ENCODE results near the gene OGFOD2. TPM values are rescaled to one million over a fixed set of nuclear protein-coding genes. Genes with fewer than 3 reads are reported as not detected.

Gene OGFOD2
- 21.6 and 22.7 TPM in 2 replicates for total RNA-seq (2022)
- percentile 52 among the genes with signal in this experiment for Bru-seq, nascent RNA
- BruChase-seq, experiment 1, labeled RNA remaining after a 2-hour chase: percentile 59 among the genes with signal in this experiment
- BruChase-seq, experiment 2, labeled RNA remaining after a 6-hour chase: percentile 65 among the genes with signal in this experiment
- long read RNA-seq, transcript OGFOD2-201 (7 exons, 1,780 nt): major isoform, 16 of 51 reads
- long read RNA-seq, partial matches to known transcripts: 7 of 51 reads
- long read RNA-seq, other reads (novel, unspliced or antisense): 23 of 51 reads

DNA sequence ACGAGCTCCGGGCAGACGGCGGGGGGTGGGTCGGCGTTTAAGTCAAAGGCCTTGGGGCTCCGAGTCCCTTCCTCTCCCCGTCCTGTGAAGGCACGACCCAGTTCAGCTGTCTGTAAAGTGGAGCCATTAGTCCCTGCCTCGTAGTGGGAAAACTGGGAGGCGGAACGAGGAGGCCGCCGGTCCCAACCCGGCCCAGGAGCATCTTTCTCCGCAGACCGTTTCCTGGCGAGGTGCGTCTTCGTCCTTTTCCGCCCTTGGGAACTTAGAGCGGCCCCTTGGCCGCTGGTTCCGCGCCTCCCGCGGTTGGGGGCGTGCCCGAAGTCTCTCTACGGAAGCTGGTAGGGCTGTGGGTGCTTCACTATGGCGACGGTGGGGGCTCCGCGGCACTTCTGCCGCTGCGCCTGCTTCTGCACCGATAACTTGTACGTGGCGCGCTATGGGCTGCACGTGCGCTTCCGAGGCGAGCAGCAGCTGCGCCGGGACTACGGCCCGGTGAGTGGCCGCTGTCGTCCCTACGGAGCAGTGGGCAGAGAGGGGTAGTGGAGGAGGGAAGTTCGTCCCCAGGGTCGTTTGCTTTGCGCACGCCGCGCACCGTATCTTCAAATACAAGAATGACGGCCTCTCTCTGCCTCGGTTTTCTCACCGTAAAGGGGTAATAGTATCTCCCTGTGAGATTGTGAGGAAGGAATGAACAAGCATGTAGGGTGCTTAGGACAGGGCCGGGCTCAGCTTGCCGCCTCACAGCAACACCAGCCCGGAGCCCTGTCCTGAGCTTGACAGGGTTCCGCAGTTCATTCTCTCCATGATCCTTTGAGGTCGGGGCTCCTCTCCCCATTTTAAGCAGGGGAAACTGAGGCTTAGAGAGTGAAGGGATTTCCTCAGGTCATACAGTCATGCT lies at the start of gene OGFOD2:
Gene OGFOD2, plus strand, starts transcription at position 353 of the 898 bp plus-strand sequence. Its CDS starts 8 bp downstream, at position 361.
- DNase-seq: peak; percentile 90 to 92

DNA sequence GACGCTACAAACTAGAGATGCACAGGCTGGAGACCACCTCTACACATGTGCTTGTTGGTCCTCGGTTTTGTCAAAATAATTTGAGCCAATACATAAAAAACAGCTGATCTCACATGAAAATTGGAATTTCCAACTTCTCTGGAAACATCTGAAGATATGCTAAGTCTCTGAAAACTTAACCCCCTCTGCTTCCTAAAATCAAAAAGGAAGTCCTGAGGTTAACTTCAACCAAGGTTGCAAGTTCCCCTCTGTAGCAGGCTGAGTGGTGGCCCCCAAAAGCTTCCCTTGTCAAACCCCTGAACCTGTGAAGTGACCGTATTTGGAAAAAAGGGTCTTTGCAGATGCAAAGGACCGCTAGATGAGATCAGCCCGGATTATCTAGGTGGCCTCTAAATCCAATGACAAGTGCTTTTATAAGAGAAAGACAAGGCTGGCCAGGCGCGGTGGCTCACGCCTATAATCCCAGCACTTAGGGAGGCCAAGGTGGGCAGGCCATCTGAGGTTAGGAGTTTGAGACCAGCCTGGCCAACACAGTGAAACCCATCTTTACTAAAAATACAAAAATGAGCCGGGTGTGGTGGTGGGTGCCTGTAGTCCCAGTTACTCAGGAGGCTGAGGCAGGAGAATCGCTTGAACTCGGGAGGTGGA lies 47.2 kb upstream of the OGFOD2 start:
- ChIA-PET CTCF (no interaction called here), POLR2A (no interaction called here)
- H3K4me1 Mint-ChIP-seq (ENCODE audit: low read depth, unreplicated experiment): no peaks in the 10 kb centered on the region

More for the DNA sequence above, at the start of gene OGFOD2:
- Mint-ChIP-seq H3K36me3 (ENCODE audit: insufficient read depth, unreplicated experiment) (peaks cover 30% of the 10 kb centered on the region), H3K9me3 (ENCODE audit: unreplicated experiment) (no peaks in the 10 kb centered on the region), H3K27me3 (ENCODE audit: insufficient read depth, unreplicated experiment) (no peaks in the 10 kb centered on the region), H3K4me3 (ENCODE audit: unreplicated experiment) (peak within 1 kb of the TSS; percentile 94), H3K27ac (ENCODE audit: unreplicated experiment) (peak within 1 kb of the TSS; percentile 99), H3K4me1 (ENCODE audit: low read depth, unreplicated experiment) (no peaks in the 10 kb centered on the region)
- intact Hi-C loops (cut with micrococcal nuclease; ENCODE audit: unreplicated experiment): loop anchor here (1.0 kb wide), 2 partner anchors 9 to 258 kb away; partner anchors contain the start of genes ABCB9, MPHOSPH9 and MTRFR
- ChIA-PET POLR2A (interaction anchor here (0.5 to 1.9 kb wide), 7 partner anchors 9 to 636 kb away, joined by 3 to 9 read pairs (median 4); partner anchors contain the start of genes ABCB9, MPHOSPH9 and MTRFR), CTCF (interaction anchor here (1.3 to 1.5 kb wide), 2 partner anchors 9 to 181 kb away, joined by 4 read pairs; partner anchors contain the start of gene ABCB9)
- Histone ChIP-seq H3K9me3 (no peaks in the 10 kb centered on the region), H3K4me3 (ENCODE audit: low read depth, low read length) (peak within 1 kb of the TSS; percentile 74), H3K4me1 (peaks cover 5% of the 10 kb centered on the region; the same call in 1 of the 2 replicates), H3K36me3 (ENCODE audit: control insufficient read depth, insufficient read depth, low read length) (no peaks in the 10 kb centered on the region), H3K27me3 (replicated peaks; ENCODE audit: control insufficient read depth, insufficient read depth, low read length) (no peaks in the 10 kb centered on the region)
- TSS peak; percentile 50 for BruUV-seq (replicated peaks)
- TF ChIP-seq, protein P1, sequence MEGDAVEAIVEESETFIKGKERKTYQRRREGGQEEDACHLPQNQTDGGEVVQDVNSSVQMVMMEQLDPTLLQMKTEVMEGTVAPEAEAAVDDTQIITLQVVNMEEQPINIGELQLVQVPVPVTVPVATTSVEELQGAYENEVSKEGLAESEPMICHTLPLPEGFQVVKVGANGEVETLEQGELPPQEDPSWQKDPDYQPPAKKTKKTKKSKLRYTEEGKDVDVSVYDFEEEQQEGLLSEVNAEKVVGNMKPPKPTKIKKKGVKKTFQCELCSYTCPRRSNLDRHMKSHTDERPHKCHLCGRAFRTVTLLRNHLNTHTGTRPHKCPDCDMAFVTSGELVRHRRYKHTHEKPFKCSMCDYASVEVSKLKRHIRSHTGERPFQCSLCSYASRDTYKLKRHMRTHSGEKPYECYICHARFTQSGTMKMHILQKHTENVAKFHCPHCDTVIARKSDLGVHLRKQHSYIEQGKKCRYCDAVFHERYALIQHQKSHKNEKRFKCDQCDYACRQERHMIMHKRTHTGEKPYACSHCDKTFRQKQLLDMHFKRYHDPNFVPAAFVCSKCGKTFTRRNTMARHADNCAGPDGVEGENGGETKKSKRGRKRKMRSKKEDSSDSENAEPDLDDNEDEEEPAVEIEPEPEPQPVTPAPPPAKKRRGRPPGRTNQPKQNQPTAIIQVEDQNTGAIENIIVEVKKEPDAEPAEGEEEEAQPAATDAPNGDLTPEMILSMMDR (IDR thresholded peaks at IDR 0.05; ENCODE audit: insufficient read depth in 1 of 2, low read depth in 1 of 2, low read length in 1 of 2, severe bottlenecking in 1 of 2, unreplicated experiment in 1 of 2): no peak

More for the DNA sequence above, 47.2 kb upstream of the OGFOD2 start:
- Mint-ChIP-seq H3K9me3 (ENCODE audit: unreplicated experiment) (no peaks in the 10 kb centered on the region), H3K27me3 (ENCODE audit: insufficient read depth, unreplicated experiment) (no peaks in the 10 kb centered on the region), H3K36me3 (ENCODE audit: insufficient read depth, unreplicated experiment) (no peaks in the 10 kb centered on the region), H3K27ac (ENCODE audit: unreplicated experiment) (no peak overlapping the region), H3K4me3 (ENCODE audit: unreplicated experiment) (no peak overlapping the region)
- Histone ChIP-seq H3K36me3 (ENCODE audit: control insufficient read depth, insufficient read depth, low read length) (no peaks in the 10 kb centered on the region; the same call in 1 of the 2 replicates), H3K9me3 (no peaks in the 10 kb centered on the region), H3K4me1 (no peaks in the 10 kb centered on the region), H3K4me3 (ENCODE audit: low read depth, low read length) (no peak overlapping the region), H3K27me3 (replicated peaks; ENCODE audit: control insufficient read depth, insufficient read depth, low read length) (no peaks in the 10 kb centered on the region)
- BruUV-seq (replicated peaks): no TSS peak
- intact Hi-C loops (cut with micrococcal nuclease; ENCODE audit: unreplicated experiment): no loop called here
- TF ChIP-seq, protein P1 (IDR thresholded peaks at IDR 0.05; ENCODE audit: insufficient read depth in 1 of 2, low read depth in 1 of 2, low read length in 1 of 2, severe bottlenecking in 1 of 2, unreplicated experiment in 1 of 2): no peak
- no peak for DNase-seq

Data from Caco-2 (cell line).